ENCODE data around the gene MAPRE2.

DNA sequence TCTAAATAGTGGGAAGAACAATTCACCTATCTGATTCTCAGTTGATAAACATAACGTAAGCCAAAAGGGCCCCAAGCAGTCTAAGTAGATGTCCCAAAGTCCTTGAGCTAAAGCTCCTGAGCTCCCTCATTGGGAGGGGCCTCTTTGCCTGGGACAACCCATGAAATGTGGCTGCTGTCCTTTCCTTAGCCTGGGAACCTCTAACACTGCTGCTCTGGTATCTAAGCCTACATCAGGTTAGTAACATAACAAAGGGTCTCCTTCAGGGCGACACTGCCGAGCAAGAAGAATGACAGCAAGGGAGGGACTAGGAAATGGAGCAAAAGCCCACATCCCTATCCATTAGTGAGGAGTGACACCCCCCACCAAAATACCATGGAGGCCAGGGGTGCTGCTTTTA, 98.3 kb downstream of the MAPRE2 start:
- TF ChIP-seq, protein P1, sequence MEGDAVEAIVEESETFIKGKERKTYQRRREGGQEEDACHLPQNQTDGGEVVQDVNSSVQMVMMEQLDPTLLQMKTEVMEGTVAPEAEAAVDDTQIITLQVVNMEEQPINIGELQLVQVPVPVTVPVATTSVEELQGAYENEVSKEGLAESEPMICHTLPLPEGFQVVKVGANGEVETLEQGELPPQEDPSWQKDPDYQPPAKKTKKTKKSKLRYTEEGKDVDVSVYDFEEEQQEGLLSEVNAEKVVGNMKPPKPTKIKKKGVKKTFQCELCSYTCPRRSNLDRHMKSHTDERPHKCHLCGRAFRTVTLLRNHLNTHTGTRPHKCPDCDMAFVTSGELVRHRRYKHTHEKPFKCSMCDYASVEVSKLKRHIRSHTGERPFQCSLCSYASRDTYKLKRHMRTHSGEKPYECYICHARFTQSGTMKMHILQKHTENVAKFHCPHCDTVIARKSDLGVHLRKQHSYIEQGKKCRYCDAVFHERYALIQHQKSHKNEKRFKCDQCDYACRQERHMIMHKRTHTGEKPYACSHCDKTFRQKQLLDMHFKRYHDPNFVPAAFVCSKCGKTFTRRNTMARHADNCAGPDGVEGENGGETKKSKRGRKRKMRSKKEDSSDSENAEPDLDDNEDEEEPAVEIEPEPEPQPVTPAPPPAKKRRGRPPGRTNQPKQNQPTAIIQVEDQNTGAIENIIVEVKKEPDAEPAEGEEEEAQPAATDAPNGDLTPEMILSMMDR (conservative IDR thresholded peaks at IDR 0.05; ENCODE audit: low read depth, low read length) = no peak
- TF ChIP-seq EZH2phosphoT487 (IDR thresholded peaks at IDR 0.05; ENCODE audit: borderline replicate concordance, low read length) = no peak
